HG02571 (cell line): ENCODE results near the gene GGA2.
"Not testable (repeated sequence)": the region's sequence is repeated elsewhere in the genome, so short reads cannot be mapped to it uniquely, and the experiment has no call there.

Experiments used
- ATAC-seq: cut with Tn5 transposase; IDR thresholded peaks from one replicate; pipeline ENCODE4 v1.9.1; 2021; ENCODE audit warnings: mild to moderate bottlenecking, moderate library complexity; ENCODE audit not compliant: unreplicated experiment

The GGA2 gene

GRCh38 chr16:23482778-23483177, 27.5 kb downstream of the GGA2 start:
- ATAC-seq = peak; percentile 56

GRCh38 chr16:23480257-23480656, 30.0 kb downstream of the GGA2 start:
- ATAC-seq = no peak

- no peak for ATAC-seq
These were observed 31.2 kb downstream of the GGA2 start for GRCh38 chr16:23479138-23479537.

- no peak for ATAC-seq
These were observed 31.7 kb downstream of the GGA2 start for GRCh38 chr16:23478566-23478965.

- ATAC-seq = no peak
These were observed 34.0 kb downstream of the GGA2 start for GRCh38 chr16:23476289-23476688.

- ATAC-seq = no peak
These were observed 40.5 kb downstream of the GGA2 start for GRCh38 chr16:23469814-23470213.

- ATAC-seq = no peak
These were observed 44.0 kb downstream of the GGA2 start for GRCh38 chr16:23466162-23466885.

- no peak for ATAC-seq
These were observed 45.1 kb downstream of the GGA2 start for GRCh38 chr16:23465179-23465578.

GRCh38 chr16:23464196-23464595, 46.1 kb downstream of the GGA2 start:
- no peak for ATAC-seq

GRCh38 chr16:23462994-23463393, 47.3 kb downstream of the GGA2 start:
- ATAC-seq = not testable (repeated sequence)

GRCh38 chr16:23453338-23454052, 56.8 kb downstream of the GGA2 start:
- peak; percentile 10 for ATAC-seq

GRCh38 chr16:23452572-23453337, 57.5 kb downstream of the GGA2 start, which contains the start of gene COG7:
Gene COG7 (minus strand): TSS chr16:23453189. CDS start chr16:23452994, 195 bp downstream.
- ATAC-seq = peak; percentile 77

GRCh38 chr16:23452221-23452571, 58.1 kb downstream of the GGA2 start:
- ATAC-seq = no peak

GRCh38 chr16:23448392-23448791, 61.9 kb downstream of the GGA2 start:
- ATAC-seq = no peak

GRCh38 chr16:23437542-23437941, 72.8 kb downstream of the GGA2 start:
- ATAC-seq = not testable (repeated sequence)

GRCh38 chr16:23436951-23437350, 73.3 kb downstream of the GGA2 start:
- no peak for ATAC-seq

- no peak for ATAC-seq
These were observed 74.8 kb downstream of the GGA2 start for GRCh38 chr16:23435500-23435899.

GRCh38 chr16:23434380-23434779, 75.9 kb downstream of the GGA2 start:
- no peak for ATAC-seq

- no peak for ATAC-seq
These were observed 76.9 kb downstream of the GGA2 start for GRCh38 chr16:23433261-23433920.

GRCh38 chr16:23432176-23433128, 77.8 kb downstream of the GGA2 start:
- ATAC-seq = no peak
